Stomach (tissue), 4 donors: ENCODE results near the gene ZNRD2.

ENCODE experiments used
- CTCF ChIP-seq, 7 experiments: fragments of 450-650 bp in 4 of 7; fragments of 200-600 bp in 3 of 7; sonication (generic) in 3 of 7; IDR thresholded peaks; one replicate each; pipeline ENCODE4 v1.5.1; 2016 to 2019; ENCODE audit warnings: antibody characterized with exemption in 7 of 7, control low read depth in 2 of 7, mild to moderate bottlenecking in 1 of 7
- EP300 ChIP-seq: sonication (generic); formaldehyde crosslinking; IDR thresholded peaks from one replicate; pipeline ENCODE4 v1.6.1; 2017; ENCODE audit warnings: antibody characterized with exemption
- POLR2A ChIP-seq, 4 donors: fragments of 450-650 bp; IDR thresholded peaks; one replicate each; pipeline ENCODE4 v1.6.1; 2016; ENCODE audit warnings: antibody characterized with exemption in 4 of 4, control low read depth in 2 of 4, mild to moderate bottlenecking in 1 of 4, moderate library complexity in 1 of 4
- POLR2AphosphoS5 ChIP-seq, 3 donors: sonication (generic); formaldehyde crosslinking; IDR thresholded peaks; one replicate each; pipeline ENCODE4 v1.6.1; 2016; ENCODE audit warnings: antibody characterized with exemption in 3 of 3

DNA sequence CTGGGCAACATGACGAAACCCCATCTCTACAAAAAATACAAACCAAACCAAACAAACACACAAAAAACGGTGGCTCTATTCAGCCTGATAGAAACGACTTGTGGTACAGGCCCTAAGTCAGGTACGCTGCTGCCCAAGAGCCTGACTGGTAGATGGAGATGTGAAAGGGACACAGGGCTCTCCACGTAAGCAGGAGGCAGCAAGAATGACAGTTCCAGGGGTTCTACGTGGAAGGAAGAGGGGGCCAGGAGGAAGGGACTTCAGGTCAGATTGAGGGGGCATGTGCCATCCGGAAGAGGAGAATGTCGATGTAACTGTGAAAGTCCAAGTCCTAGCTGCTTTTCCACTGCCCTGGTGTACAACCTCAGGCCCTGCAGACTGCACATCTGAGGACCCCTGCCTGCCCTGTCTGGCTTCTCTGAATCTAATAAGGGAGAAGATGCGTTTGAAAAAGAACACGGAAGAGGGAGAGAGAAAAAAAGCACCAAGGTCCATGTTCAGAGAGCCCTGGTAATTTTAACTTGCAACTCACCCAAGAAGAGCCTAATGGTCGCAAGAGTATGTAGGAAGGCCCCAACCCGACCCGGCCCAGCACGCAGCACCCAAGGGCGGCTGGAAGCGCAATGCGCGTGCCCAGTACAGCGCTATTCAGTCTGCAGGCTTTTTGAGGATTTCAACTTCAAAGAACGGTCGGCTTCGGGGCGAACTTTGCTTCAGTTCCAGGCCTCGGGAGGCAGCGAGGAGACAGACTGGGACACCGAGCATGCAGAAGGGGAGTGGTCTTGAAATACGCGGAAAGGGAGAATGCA lies 909 bp upstream of the ZNRD2 start:
- no peak for TF ChIP-seq CTCF (IDR thresholded peaks at IDR 0.05)
- no peak for TF ChIP-seq POLR2AphosphoS5 (IDR thresholded peaks at IDR 0.05)
- no peak for TF ChIP-seq EP300
- TF ChIP-seq POLR2A (IDR thresholded peaks at IDR 0.05), result no peak
